ENCODE measurements around the gene TLX1. TPM values are rescaled to one million over a fixed set of nuclear protein-coding genes. Genes with fewer than 3 reads are reported as not detected.

TLX1 gene
- total RNA-seq, 1 donor from 2014 or later = not detected

- Histone ChIP-seq H3K27me3 (peaks cover 79% of the 10 kb centered on the region), H3K4me1 (no peaks in the 10 kb centered on the region), H3K9me3 (no peaks in the 10 kb centered on the region)
These were observed 31.6 kb downstream of the TLX1 start for GRCh38 chr10:101162677-101163076.

GRCh38 chr10:101164020-101164419, 32.9 kb downstream of the TLX1 start:
- DNase-seq (no peak), ATAC-seq (no peak)
- H3K27ac ChIP-seq = no peak overlapping the region
- H3K27me3 ChIP-seq = peaks cover 78% of the 10 kb centered on the region
- no peak for TF ChIP-seq CTCF (IDR thresholded peaks at IDR 0.05)
- H3K4me3 ChIP-seq = no peak overlapping the region
- no peaks in the 10 kb centered on the region for H3K9me3 ChIP-seq
- no peaks in the 10 kb centered on the region for H3K36me3 ChIP-seq
- H3K4me1 ChIP-seq = no peaks in the 10 kb centered on the region
- intact Hi-C loops (cut with DNase I) = no loop called here

More at GRCh38 chr10:101162677-101163076, 31.6 kb downstream of the TLX1 start:
- Histone ChIP-seq H3K27ac (no peak overlapping the region), H3K4me3 (no peak overlapping the region), H3K36me3 (no peaks in the 10 kb centered on the region)
- ATAC-seq = no peak
- DNase-seq = no peak
- intact Hi-C loops (cut with DNase I) = no loop called here
- TF ChIP-seq CTCF (IDR thresholded peaks at IDR 0.05) = no peak

GRCh38 chr10:101165736-101166135, 34.6 kb downstream of the TLX1 start:
- Histone ChIP-seq H3K9me3 (no peaks in the 10 kb centered on the region), H3K27me3 (peaks cover 74% of the 10 kb centered on the region), H3K36me3 (no peaks in the 10 kb centered on the region), H3K4me1 (no peaks in the 10 kb centered on the region), H3K4me3 (no peak overlapping the region), H3K27ac (no peak overlapping the region)
- ATAC-seq (no peak), DNase-seq (no peak)
- intact Hi-C loops (cut with DNase I) = no loop called here
- no peak for TF ChIP-seq CTCF (IDR thresholded peaks at IDR 0.05)

- Histone ChIP-seq H3K36me3 (no peaks in the 10 kb centered on the region), H3K4me1 (no peaks in the 10 kb centered on the region), H3K9me3 (no peaks in the 10 kb centered on the region), H3K4me3 (no peak overlapping the region), H3K27ac (no peak overlapping the region), H3K27me3 (peaks cover 68% of the 10 kb centered on the region)
- ATAC-seq (no peak), DNase-seq (no peak)
- intact Hi-C loops (cut with DNase I) = no loop called here
- no peak for TF ChIP-seq CTCF (IDR thresholded peaks at IDR 0.05)
These were observed 35.3 kb downstream of the TLX1 start for GRCh38 chr10:101166430-101166829.

GRCh38 chr10:101172741-101173140, 41.6 kb downstream of the TLX1 start:
- no peak overlapping the region for H3K27ac ChIP-seq
- H3K4me1 ChIP-seq = no peaks in the 10 kb centered on the region
- no peaks in the 10 kb centered on the region for H3K36me3 ChIP-seq
- no peak for TF ChIP-seq CTCF (IDR thresholded peaks at IDR 0.05)
- peaks cover 42% of the 10 kb centered on the region for H3K27me3 ChIP-seq
- no peak overlapping the region for H3K4me3 ChIP-seq
- ATAC-seq (no peak), DNase-seq (no peak)
- intact Hi-C loops (cut with DNase I) = no loop called here
- peaks cover 13% of the 10 kb centered on the region for H3K9me3 ChIP-seq

- no peak overlapping the region for H3K27ac ChIP-seq
- DNase-seq = no peak
- H3K27me3 ChIP-seq = peaks cover 34% of the 10 kb centered on the region
- ATAC-seq = no peak
- H3K36me3 ChIP-seq = no peaks in the 10 kb centered on the region
- no peak for TF ChIP-seq CTCF (IDR thresholded peaks at IDR 0.05)
- intact Hi-C loops (cut with DNase I) = no loop called here
- no peaks in the 10 kb centered on the region for H3K4me1 ChIP-seq
- no peak overlapping the region for H3K4me3 ChIP-seq
- H3K9me3 ChIP-seq = peaks cover 13% of the 10 kb centered on the region
These were observed 43.2 kb downstream of the TLX1 start for GRCh38 chr10:101174319-101174718.

Measured in upper lobe of right lung (tissue), 1 donor.